KOPT-K1 (cell line): ENCODE measurements around the gene GRM4.

Experiments
- H3K27ac ChIP-seq: fragments of 200-600 bp; sonication (generic); 2 replicates; pipeline ENCODE4 v1.5.1; 2016; ENCODE audit warnings: antibody characterized with exemption, mild to moderate bottlenecking, low read depth, low read length; ENCODE audit not compliant: poor library complexity, severe bottlenecking
- H3K36me3 ChIP-seq: fragments of 200-600 bp; sonication (generic); 2 replicates; pipeline ENCODE4 v1.5.1; 2017; ENCODE audit warnings: antibody characterized with exemption, mild to moderate bottlenecking, low read length, moderate library complexity; ENCODE audit not compliant: insufficient read depth
- H3K9me3 ChIP-seq: fragments of 200-600 bp; sonication (generic); 2 replicates; pipeline ENCODE4 v1.5.1; 2017; ENCODE audit warnings: antibody characterized with exemption, low read length, mild to moderate bottlenecking; ENCODE audit not compliant: insufficient read depth, poor library complexity, severe bottlenecking

The GRM4 gene

GRCh38 chr6:34108176-34108575 lies 37.7 kb downstream of the GRM4 start:
- H3K27ac ChIP-seq: no peak overlapping the region
- H3K9me3 ChIP-seq: no peaks in the 10 kb centered on the region
- no peaks in the 10 kb centered on the region for H3K36me3 ChIP-seq

DNA sequence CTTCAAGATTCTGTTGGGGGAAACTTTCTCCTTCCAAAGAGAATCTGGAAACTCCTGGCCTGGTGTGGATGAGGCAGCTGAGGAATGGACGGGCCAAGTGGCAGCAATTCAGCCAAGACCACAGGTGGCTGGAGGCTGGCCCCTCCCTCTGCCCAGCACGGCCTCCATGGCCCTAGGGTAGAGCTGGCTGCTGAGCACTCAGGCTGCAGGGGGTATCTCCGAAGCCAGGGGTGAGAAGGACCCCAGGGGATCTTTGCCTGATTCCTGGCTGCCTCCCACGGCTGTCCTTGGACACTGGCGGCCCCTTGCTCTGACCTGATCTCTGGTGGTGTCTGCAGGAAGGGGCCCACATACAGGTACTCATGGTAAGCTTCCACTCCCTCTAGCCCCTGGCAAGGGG lies 39.0 kb downstream of the GRM4 start:
- Histone ChIP-seq H3K9me3 (no peaks in the 10 kb centered on the region), H3K27ac (no peak overlapping the region), H3K36me3 (no peaks in the 10 kb centered on the region)

DNA sequence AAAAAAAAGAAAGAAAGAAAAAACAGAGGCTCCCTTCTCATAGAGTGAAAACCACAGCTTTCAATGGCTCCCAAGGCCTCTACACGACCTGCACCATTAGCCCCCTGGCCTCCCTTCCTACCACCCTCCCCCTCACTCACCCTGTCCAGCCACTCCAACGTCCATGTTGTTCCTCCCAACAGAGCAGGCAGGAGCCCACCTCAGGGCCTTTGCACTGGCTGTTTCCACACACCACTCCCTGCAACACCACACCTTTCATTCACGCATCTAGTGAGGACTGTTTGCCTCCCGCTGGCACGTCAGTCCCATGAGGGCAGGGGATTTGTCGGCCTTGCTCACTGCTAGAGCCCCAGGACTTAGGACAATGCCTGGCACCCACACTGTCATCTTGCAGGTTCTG lies 39.5 kb downstream of the GRM4 start:
- H3K9me3 ChIP-seq: no peaks in the 10 kb centered on the region
- no peak overlapping the region for H3K27ac ChIP-seq
- H3K36me3 ChIP-seq: no peaks in the 10 kb centered on the region

- no peaks in the 10 kb centered on the region for H3K9me3 ChIP-seq
Measured at GRCh38 chr6:34104628-34105027, 41.3 kb downstream of the GRM4 start.

DNA sequence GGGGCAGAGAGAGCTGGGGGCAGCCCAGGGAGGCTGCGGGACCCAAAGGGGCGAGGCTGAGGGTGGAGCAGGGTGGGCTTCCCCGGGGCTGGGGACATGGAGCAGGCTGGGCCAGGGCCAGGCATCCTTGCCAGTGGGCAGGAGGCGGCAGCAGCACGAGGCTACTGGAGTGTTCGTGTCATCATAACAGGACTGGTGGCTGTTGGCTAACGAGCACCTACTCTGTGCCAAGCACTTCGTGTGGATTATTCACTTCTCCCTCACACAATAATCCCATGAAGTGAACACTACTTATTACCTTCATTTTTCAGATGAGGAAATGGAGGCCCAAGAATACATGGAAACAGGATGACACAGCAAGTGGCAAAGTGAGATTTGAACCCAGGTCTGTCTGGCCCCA lies 41.7 kb downstream of the GRM4 start:
- no peak overlapping the region for H3K27ac ChIP-seq
- H3K36me3 ChIP-seq: no peaks in the 10 kb centered on the region
- H3K9me3 ChIP-seq: no peaks in the 10 kb centered on the region

More at GRCh38 chr6:34104628-34105027, 41.3 kb downstream of the GRM4 start:
- Histone ChIP-seq H3K27ac (no peak overlapping the region), H3K36me3 (no peaks in the 10 kb centered on the region)

GRCh38 chr6:34103321-34103720 lies 42.6 kb downstream of the GRM4 start:
- no peak overlapping the region for H3K27ac ChIP-seq
- H3K36me3 ChIP-seq: no peaks in the 10 kb centered on the region
- no peaks in the 10 kb centered on the region for H3K9me3 ChIP-seq

- no peak overlapping the region for H3K27ac ChIP-seq
- no peaks in the 10 kb centered on the region for H3K36me3 ChIP-seq
- H3K9me3 ChIP-seq: no peaks in the 10 kb centered on the region
Measured at GRCh38 chr6:34102696-34103095, 43.2 kb downstream of the GRM4 start.

- no peaks in the 10 kb centered on the region for H3K36me3 ChIP-seq
- H3K27ac ChIP-seq: no peak overlapping the region
- no peaks in the 10 kb centered on the region for H3K9me3 ChIP-seq
Measured at GRCh38 chr6:34102099-34102656, 43.7 kb downstream of the GRM4 start.

GRCh38 chr6:34100788-34101187 lies 45.1 kb downstream of the GRM4 start:
- Histone ChIP-seq H3K9me3 (no peaks in the 10 kb centered on the region), H3K36me3 (no peaks in the 10 kb centered on the region), H3K27ac (no peak overlapping the region)

- Histone ChIP-seq H3K27ac (no peak overlapping the region), H3K36me3 (no peaks in the 10 kb centered on the region), H3K9me3 (no peaks in the 10 kb centered on the region)
Measured at GRCh38 chr6:34099878-34100277, 46.0 kb downstream of the GRM4 start.

GRCh38 chr6:34098045-34098936 lies 47.6 kb downstream of the GRM4 start:
- no peaks in the 10 kb centered on the region for H3K9me3 ChIP-seq
- H3K36me3 ChIP-seq: no peaks in the 10 kb centered on the region
- H3K27ac ChIP-seq: no peak overlapping the region

- no peaks in the 10 kb centered on the region for H3K36me3 ChIP-seq
- no peak overlapping the region for H3K27ac ChIP-seq
- no peaks in the 10 kb centered on the region for H3K9me3 ChIP-seq
Measured at GRCh38 chr6:34096814-34097213, 49.1 kb downstream of the GRM4 start.

DNA sequence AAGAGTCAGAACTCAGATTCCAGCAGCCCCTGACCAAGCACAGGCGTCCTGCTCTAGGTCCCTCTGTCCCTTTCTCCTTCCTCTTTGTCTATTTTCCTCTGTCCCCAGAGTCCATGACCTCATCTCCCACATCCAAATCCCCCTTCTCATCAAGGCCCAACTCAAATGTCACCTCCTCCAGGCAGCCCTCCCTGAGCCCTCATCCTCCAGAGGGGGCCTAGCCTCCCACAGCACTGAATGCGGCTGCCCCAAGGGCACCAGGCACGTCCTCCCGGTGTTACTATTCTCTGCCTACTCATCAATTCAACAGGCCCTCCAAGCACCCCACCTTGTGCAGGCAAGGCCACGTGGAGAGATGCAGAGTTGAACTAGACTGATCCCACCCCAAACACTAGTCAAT lies 49.7 kb downstream of the GRM4 start:
- H3K9me3 ChIP-seq: no peaks in the 10 kb centered on the region
- H3K27ac ChIP-seq: no peak overlapping the region
- no peaks in the 10 kb centered on the region for H3K36me3 ChIP-seq

GRCh38 chr6:34095741-34096140 lies 50.1 kb downstream of the GRM4 start:
- no peak overlapping the region for H3K27ac ChIP-seq
- H3K9me3 ChIP-seq: no peaks in the 10 kb centered on the region
- no peaks in the 10 kb centered on the region for H3K36me3 ChIP-seq

DNA sequence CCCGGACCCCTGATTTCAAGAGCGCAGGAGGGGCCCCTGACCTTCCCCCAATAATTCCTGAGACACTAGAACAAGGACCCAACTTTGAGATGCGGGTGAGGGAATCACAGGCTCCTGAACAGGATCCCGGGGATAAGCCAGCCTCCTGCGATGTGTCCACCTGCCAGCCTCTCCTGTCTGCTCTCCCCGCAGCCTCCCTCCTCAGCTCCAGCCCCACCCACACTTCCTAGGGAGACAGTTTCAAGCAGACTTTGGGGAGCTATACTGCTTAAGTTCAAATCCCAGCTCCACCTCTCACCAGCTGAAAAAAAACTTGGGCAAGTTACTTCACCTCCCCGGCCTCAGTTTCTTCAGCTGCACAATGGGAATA lies 50.8 kb downstream of the GRM4 start:
- H3K27ac ChIP-seq: no peak overlapping the region
- no peaks in the 10 kb centered on the region for H3K9me3 ChIP-seq
- H3K36me3 ChIP-seq: no peaks in the 10 kb centered on the region
